Activated gamma-delta T cell (primary cell): ENCODE results near the gene CMIP.

ENCODE experiments used
- DNase-seq: peaks from one replicate; lab custom pipeline; 2025; lab: John Stamatoyannopoulos, UW

The CMIP gene

DNA sequence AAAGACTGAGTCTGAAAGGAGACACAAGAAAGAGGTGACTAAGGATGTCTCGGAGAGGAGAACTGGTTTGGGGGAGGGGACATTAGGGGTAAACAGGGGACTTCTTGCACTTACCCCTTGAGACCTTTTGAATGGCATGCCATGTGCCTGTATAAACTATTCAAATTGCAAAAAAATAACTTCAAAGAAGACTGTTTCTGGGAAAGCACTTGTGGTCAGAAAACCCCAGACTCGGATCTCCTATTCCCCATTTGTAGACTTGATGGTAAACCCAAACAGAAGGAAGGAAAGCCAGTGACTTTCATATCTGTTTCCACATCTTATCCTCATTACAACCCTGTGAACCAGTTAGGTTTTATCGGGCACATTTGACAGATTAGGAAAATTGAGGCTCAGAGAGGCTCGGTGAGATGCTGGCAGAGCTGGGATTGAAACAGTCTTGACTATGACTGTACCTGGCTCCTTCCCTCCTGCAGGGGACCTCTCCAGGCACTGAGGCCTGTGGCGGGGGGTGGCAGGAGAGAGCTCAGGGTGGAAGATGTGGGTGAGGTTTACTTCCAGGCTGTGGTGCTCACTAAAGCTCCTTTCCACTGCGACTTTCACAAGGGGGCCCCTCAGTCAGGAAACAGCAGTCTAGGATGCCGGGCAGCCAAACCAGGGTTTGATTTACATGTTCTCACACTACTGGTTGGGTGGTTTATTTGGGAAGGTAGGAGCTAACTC is 304.0 kb downstream of the CMIP start:
- no peak for DNase-seq

DNA sequence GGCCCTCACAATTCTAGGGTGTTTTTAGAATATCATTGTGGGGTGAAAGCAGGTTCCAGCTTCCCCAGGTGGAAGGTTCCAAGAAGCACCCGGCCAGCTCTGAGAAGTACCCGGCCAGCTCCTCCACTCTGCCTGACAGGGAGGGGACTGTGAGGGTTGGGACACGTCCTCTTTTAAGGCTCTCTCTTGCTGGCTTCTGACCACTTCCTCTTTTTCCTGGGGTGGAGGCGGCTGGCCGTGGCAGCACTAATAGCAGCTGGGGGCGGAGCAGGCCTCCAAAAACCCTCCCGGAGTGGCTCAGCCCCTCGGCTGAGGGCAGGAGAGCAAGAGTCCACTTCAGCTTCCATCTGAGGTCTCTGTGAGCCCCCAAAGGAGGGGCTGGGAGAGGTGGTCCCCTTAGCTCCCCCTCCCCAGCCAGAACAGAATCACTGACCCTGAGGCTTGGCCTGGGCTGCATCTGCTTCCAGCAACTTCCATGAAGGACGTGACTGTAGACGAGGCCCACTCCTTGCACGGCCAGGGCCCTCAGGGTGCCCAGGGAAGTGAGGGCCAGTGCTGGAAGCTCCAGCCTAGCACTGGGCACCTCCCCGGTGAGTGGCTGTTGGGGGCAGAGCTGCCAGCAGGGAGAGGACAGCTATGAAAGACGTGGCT is 307.7 kb downstream of the CMIP start:
- DNase-seq: no peak

DNA sequence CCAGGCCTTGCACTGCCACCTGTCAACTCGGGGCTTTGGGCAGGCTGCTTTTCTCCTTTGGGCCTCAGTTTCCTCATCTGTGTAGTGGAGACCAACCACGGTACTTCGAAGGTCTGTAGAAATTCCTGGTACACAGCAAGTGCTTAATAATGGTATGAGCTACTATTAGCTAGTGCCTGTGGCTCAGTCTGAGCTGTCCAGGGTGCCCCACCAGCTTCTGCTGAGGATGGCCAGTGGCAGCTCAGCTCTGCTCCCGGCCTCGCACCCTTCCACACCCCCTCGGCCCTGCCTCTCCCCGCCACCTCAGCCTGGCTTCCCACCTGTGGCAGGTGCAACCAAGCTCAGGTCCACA is 308.2 kb downstream of the CMIP start:
- no peak for DNase-seq

DNA sequence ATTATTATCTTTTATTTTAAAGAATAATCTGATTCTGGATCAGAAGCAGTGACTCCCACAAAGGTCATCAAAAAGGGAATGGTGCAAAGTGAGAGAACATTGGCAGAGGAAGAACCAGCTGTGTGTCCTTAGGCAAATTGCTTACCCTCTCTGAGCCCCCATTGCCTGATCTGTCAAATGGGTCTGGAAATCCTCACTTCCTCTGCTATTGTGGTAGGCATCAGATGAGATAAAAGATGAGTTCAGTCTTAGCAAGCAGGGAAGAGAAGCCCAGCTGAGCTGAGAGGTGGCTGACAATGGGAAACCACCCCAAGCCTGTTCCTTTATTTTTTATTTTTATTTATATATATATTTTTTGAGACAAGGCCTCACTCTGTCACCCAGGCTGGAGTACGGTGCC is 310.2 kb downstream of the CMIP start:
- no peak for DNase-seq

DNA sequence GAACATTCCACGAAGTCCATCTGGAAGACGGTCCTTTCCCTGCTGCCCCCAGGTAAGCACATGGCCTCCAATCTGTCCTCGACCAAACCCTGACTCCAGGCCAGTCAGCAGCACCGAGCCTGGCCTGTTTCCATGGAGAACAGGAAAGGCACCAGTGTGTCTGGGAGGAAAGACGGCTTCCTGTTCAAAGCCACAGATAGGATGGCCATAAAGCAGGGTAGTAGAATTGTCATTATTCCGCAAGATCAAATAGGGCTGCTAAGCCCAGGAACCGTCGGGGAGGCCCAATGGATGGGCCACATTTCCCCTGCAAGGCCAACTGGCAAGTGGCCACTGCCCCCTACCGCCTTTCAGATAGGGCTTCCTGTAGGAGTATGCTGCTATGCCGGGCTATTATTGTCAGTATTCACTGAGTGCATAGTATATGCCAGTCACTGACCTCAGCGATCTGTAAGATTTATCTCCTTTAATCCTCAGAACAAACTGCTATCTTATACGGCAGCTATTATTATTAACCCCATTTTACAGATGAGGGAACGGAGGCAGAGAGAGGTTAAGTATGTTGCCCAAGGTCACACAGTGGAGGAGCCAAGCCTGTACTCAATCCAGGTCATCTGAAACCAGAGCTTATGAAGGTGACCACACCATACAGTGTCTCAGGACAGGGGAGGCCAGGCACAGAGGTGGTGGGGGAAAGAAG is 311.5 kb downstream of the CMIP start:
- DNase-seq: no peak

DNA sequence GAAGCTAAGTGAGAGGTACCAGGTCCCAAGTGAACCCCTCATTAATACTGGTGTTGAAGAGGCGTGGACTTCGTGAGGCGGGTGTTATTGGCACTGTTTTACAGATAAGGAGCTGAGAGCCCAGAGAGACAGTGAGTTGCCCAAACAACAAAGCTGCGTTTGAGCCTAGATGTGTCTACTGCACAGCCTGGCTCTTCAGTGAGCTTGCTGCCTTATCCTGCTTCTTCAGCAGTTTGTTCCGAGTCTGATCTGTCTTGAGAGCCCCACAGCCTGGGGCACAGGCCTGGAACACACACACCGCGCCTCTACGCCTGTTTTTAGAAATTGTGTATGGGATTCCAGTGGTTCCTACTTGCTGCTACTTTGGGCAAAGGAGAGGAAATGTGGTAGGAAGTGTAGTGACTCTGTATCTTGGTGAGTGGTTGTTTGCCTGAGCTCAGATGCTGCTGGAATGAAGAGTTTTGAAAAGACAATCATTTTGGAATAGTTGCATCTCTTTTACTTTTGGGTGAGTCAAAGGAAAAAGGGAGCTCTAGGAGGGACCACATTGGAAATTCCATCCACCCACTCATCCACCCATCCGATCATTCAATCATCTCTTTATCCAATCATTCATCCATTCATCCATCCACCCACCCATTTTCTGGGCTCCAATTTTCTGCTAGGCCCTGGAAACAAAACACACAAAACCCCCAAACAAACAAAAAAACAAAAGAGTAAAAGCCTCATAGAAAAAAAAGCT is 312.2 kb downstream of the CMIP start:
- no peak for DNase-seq

DNA sequence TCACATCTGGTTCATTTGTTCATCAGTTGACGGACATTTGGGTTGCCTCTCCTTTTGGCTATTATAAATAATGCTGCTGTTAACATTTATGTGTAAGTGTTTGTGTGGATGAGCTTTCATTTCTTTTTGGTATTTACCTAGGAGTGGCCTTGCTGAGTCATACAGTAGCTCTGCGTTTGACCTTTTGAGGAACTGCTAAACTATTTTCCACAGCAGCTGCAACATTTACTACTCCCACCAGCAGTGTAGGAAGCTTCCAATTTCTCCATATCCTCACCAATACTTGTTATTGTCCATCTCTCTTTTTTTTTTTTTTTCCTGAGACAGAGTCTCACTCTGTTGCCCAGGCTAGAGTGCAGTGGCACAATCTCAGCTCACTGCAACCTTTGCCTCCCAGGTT is 313.8 kb downstream of the CMIP start:
- DNase-seq: no peak
